Measurements from ENCODE around the gene MAML2.

MAML2 gene

GRCh38 chr11:96149743-96150555 lies 193.0 kb downstream of the MAML2 start:
- no peak for DNase-seq

- no peak for DNase-seq
Measured at GRCh38 chr11:96147906-96148486, 195.0 kb downstream of the MAML2 start.

- no peak for DNase-seq
Measured at GRCh38 chr11:96147186-96147585, 195.8 kb downstream of the MAML2 start.

- DNase-seq, result no peak
Measured at GRCh38 chr11:96146765-96147164, 196.2 kb downstream of the MAML2 start.

- DNase-seq, result no peak
Measured at GRCh38 chr11:96145163-96145585, 197.8 kb downstream of the MAML2 start.

- no peak for DNase-seq
Measured at GRCh38 chr11:96144553-96144952, 198.4 kb downstream of the MAML2 start.

DNA sequence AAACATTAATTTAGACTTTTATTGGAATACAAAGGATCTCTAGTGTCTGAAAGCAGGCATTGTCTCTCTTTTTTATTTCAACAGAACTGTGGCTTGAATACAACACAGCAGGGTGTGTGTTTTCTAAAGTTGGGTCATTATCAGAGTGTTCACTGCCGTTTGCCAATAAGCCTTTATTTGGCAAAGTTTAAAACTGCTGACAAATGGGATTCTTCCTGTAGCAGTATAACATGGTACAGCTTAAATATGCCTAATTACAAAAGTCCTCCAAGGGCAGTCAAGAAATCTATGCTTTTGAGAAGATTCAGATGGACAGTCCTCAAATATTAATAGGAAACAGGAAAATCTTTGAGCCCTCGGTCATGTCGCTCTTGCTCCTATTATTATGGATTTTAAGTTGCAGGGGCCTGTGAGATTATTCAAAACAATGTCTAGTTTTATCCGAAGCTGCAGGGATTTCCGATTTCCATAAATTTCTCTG lies 199.9 kb downstream of the MAML2 start:
- DNase-seq, result no peak

DNA sequence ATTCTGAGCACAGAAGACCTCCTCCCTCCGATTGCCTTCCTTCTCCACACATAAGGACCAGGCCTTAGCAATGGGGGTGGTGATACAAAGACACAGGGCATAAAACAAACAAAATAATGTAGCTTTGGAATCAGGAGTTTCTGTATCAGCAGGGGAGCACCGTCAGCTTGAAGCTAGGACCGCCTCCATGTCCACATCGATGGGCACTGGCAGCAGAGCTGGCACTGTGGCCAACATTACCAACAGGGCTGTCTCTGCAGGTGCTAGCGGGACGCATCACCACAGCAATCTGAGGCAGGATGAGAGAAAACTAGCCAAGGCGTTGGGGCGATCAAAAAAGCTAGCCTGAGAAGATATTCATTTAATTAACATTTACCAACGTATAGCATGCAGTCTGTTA lies 201.4 kb downstream of the MAML2 start:
- DNase-seq, result no peak

- DNase-seq, result no peak
Measured at GRCh38 chr11:96139691-96140090, 203.3 kb downstream of the MAML2 start.

- no peak for DNase-seq
Measured at GRCh38 chr11:96137373-96137772, 205.6 kb downstream of the MAML2 start.

GRCh38 chr11:96136613-96137298 lies 206.2 kb downstream of the MAML2 start:
- no peak for DNase-seq

DNA sequence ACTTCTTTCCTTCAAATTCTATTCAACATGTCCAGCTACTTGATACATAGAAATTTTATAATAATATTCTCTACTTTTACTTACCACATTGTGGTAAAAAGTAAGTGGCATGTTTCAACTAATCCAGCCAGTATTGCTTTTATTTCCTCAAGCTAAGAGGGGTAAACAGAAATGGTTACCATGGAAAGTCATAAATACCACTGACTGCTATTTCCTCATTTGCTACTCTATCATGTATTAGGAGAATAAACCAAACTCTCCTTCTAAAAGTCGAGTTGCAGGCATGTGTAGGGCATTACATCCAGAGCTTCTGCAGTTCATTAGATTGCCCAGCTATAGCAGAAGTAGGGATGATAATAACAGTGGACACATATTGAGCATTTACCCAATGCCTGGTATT lies 208.4 kb downstream of the MAML2 start:
- DNase-seq, result peak; percentile 44

DNA sequence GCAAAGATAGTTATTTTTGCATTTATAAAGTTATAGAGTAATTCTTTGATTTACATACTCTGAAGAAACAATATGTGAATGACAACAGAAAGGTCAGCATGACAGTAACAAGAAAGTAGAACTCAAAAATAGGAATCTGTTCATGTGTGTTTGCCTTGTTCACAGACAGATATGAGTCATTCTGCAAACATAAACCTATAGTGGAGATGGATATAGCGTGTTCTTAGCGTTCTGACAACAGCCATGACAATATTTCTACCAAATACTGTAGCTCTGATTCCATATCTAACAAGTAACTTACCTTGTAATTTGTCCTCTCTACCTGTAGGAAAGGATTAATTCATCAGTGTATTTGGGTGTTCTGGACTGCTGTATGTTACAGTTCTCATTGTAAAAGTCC lies 210.6 kb downstream of the MAML2 start:
- no peak for DNase-seq

DNA sequence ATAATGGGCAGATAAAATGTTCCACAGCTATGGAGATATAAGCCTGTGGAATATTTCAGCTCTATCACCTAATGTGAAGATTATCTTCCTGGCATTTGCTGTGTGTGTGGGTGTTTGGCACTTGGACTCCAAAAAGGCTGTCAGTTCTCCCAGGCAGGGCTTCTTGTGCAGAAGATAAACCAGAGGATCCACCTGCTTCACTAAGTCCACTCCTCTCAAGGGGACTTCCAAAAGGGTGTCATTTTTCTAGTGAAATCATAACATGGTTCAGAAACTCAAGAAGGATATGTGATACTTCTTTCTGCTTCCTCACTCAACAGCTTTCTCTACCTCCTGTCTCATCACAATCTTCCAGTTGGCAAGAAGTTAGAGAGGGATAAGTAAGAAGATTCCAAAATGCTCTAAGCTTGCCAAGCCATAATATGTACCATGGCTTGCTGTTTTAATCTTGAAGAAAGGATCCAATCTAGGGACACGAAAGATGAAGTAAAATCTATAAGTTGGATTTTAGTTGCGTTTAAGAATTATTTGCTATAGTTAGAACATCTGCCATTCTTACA lies 212.9 kb downstream of the MAML2 start:
- DNase-seq, result no peak

DNA sequence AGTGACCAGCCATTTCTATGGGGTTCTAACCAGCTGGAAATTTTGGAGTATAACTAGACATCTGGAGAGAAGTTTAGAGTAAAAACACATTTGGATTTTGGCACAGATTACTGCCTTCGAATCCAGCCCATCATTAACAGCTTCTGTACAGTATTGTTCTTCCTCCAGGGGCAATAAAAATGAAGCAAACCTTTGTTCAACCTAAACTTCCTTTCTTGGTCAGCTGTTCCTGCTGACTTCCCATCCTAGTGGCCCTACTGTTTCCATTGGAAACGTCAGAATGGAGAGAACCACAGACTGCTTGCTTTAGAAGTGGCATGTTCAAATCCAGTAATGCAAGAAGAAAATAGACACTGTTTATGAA lies 215.4 kb downstream of the MAML2 start:
- DNase-seq, result no peak

GRCh38 chr11:96126917-96127595 lies 215.9 kb downstream of the MAML2 start:
- no peak for DNase-seq

DNA sequence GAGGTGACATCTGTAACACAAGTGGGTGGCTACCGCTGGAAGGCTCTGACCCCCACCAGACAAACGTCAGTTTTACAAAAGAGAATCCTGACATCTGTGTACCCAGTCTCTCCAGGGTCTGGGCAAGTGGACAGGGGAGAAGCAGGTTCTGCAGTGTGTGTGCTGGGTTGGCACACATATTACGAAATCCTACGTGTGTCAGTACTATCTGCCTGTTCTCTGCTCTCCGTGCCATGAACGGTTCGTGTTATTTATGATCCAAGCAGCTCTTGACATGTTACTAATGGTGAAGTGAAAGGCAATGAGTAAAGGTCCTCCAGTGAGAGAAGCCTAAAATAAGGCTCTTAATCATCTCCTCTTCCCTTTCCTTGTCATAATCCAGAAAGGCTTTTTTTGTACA lies 217.6 kb downstream of the MAML2 start:
- DNase-seq, result no peak

DNA sequence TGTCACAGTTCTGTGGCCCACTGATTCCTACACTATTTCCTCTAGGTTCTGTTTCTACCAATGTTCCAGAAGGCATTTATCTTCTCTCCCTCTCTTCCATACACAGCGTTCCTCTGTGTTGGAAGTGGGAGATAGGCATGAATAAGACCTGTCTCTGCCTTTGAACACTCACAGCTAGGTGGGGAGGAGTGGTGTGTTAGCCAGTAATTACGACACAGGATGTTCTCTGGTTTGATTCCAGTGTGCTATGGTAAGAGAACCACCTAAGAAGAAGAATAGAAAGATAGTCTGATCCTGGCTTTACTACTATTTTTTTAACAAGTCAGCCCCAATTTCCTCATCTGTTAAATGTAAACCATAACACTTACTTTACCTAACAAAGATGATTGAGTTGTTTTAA lies 218.8 kb downstream of the MAML2 start:
- DNase-seq, result no peak

DNA sequence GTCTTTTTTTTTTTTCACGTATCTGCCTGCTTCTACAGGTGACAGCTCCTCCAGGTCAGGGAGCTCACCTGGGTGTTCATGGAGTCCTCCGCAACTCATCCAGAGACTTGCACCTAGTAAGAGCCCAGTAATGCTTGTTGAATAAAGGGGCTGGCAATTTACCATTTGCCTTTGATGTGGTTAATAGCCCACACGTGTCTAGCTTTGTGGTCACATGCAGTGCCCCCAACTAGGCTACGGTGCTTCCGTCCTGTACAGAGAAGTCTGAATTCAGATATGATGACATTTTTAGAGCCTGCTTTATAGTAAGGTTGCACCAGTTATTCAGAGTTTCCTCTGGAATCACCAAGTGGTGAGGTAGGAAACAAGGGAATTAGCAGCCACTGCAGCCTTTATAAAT lies 219.7 kb downstream of the MAML2 start:
- DNase-seq, result no peak

DNA sequence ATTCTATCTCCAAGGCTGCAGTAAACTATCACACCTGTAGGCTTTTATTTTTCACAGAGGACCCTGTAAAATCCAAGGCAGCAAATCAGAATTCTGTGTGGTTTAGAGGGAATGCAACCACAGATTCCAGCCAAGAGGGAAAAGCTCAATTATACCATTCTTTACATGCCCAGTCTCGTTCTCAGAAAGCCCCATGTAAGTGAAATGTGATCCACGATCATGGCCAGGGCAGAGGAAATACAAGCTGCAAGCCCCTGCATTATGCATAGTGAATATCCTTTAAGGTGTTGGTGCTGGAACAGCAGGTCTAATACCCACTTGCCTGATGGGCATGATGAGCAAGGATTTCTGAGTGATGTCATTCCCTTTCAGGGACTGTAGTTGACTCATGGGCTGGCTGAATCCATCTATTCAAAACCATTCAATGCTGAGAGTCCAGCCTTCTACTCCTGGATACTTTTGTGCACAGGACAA lies 220.4 kb downstream of the MAML2 start:
- DNase-seq, result no peak

- DNase-seq, result no peak
Measured at GRCh38 chr11:96119211-96119610, 223.8 kb downstream of the MAML2 start.

GRCh38 chr11:96116376-96116775 lies 226.6 kb downstream of the MAML2 start:
- DNase-seq, result no peak

All from KG1 (cell line).